Esophagus (tissue), 2 donors: Measurements from ENCODE around the gene C1QTNF9. TPM values are rescaled to one million over a fixed set of nuclear protein-coding genes. Genes with fewer than 3 reads are reported as not detected.
"Not testable (repeated sequence)": the region's sequence is repeated elsewhere in the genome, so short reads cannot be mapped to it uniquely, and the experiment has no call there.

ENCODE experiments used
- H3K27ac ChIP-seq, 2 donors: one replicate each; pipeline ENCODE4 v1.5.1; 2013; ENCODE audit warnings: low read depth in 2 of 2, mild to moderate bottlenecking in 2 of 2, inconsistent platforms in 1 of 2, low read length in 1 of 2, moderate library complexity in 1 of 2
- H3K27me3 ChIP-seq, 2 donors: one replicate each; pipeline ENCODE4 v1.6.1; 2013; ENCODE audit warnings: low read length in 2 of 2, control low read depth in 1 of 2, mild to moderate bottlenecking in 1 of 2; ENCODE audit not compliant: insufficient read depth in 2 of 2, control insufficient read depth in 1 of 2
- H3K36me3 ChIP-seq, 2 donors: one replicate each; pipeline ENCODE4 v1.6.1; 2013; ENCODE audit warnings: low read length in 1 of 2; ENCODE audit not compliant: control insufficient read depth in 2 of 2, insufficient read depth in 2 of 2
- H3K4me1 ChIP-seq, 2 donors: one replicate each; pipeline ENCODE4 v1.6.1; 2013; ENCODE audit warnings: low read length in 1 of 2; ENCODE audit not compliant: control insufficient read depth in 2 of 2, insufficient read depth in 2 of 2
- H3K4me3 ChIP-seq, 2 donors: one replicate each; pipeline ENCODE4 v1.5.1; 2013; ENCODE audit warnings: low read length in 2 of 2, mild to moderate bottlenecking in 2 of 2, low read depth in 1 of 2, moderate library complexity in 1 of 2
- H3K9me3 ChIP-seq, 2 donors: one replicate each; pipeline ENCODE4 v1.6.1; 2013; ENCODE audit warnings: mild to moderate bottlenecking in 2 of 2, low read depth in 1 of 2, low read length in 1 of 2, moderate library complexity in 1 of 2; ENCODE audit not compliant: control insufficient read depth in 2 of 2, insufficient read depth in 1 of 2
- WGBS, 2 donors: extraction: QIAGEN DNeasy Blood & Tissue Kit; methylation state at CpG; one replicate each; pipeline ENCODE4 v1.1.7; 2013; 5-methylcytosine and 5-hydroxymethylcytosine counted together
- polyA plus RNA-seq, 2 donors: library from polyadenylated mRNA; stranded (reverse); fragments of 200-250 nt; gene quantifications; one replicate each; pipeline ENCODE4 v1.2.3, GENCODE V29; 2013
- donor health status: healthy with polysubstance abuse.
- donor health status: Bipolar disorder and iron deficiency.

The C1QTNF9 gene
- polyA plus RNA-seq, 2 donors, result 0.14 to 0.26 TPM

- no peaks in the 10 kb centered on the region for H3K27me3 ChIP-seq
- H3K36me3 ChIP-seq, result no peaks in the 10 kb centered on the region
- H3K9me3 ChIP-seq, result no peaks in the 10 kb centered on the region
- WGBS, 2 donors, result 83% methylated on average over 9 of the region's 9 CpGs
- H3K4me1 ChIP-seq, result no peaks in the 10 kb centered on the region
- no peak overlapping the region for H3K4me3 ChIP-seq
- H3K27ac ChIP-seq, result no peak overlapping the region
These were observed 55.8 kb downstream of the C1QTNF9 start for GRCh38 chr13:24365191-24365590.

- not testable (repeated sequence) for H3K27me3 ChIP-seq, H3K9me3 ChIP-seq, H3K36me3 ChIP-seq, H3K4me1 ChIP-seq, H3K4me3 ChIP-seq, H3K27ac ChIP-seq
- 83 to 92% methylated on average over 6 of the region's 8 CpGs for WGBS, 2 donors
These were observed 56.9 kb downstream of the C1QTNF9 start for GRCh38 chr13:24366315-24366714.

- WGBS, 2 donors, result 81 to 87% methylated on average over 9 of the region's 9 CpGs
- H3K36me3 ChIP-seq, H3K27me3 ChIP-seq, H3K4me3 ChIP-seq, H3K4me1 ChIP-seq, H3K27ac ChIP-seq, H3K9me3 ChIP-seq: not testable (repeated sequence)
These were observed 61.9 kb downstream of the C1QTNF9 start for GRCh38 chr13:24371273-24371672.

Other genes starting within 250 kb of the C1QTNF9 start
- gene SPATA13, start 148.9 kb upstream of the C1QTNF9 start, polyA plus RNA-seq, result 1 to 10 TPM; 1.8 to 3.8 TPM
- gene PARP4, start 203.2 kb downstream of the C1QTNF9 start, polyA plus RNA-seq, result 10 to 100 TPM; 14.7 to 16.7 TPM